Measurements from ENCODE around the gene HNMT. TPM values are rescaled to one million over a fixed set of nuclear protein-coding genes. Genes with fewer than 3 reads are reported as not detected.

The HNMT gene
- polyA plus RNA-seq, 1 donor (not counting 4 experiments of a cell fraction or from before 2014, with no cell fraction given): 7.4 TPM

GRCh38 chr2:137980459-137980858, 16.2 kb downstream of the HNMT start:
- Histone ChIP-seq H3K27me3 (ENCODE audit: control insufficient read depth, extremely low read depth, insufficient read depth, low read length) (no peaks in the 10 kb centered on the region), H2AFZ (ENCODE audit: control insufficient read depth, low read length) (no peak overlapping the region), H3K9me1 (ENCODE audit: control insufficient read depth, extremely low read depth, insufficient read depth, low read length) (no peaks in the 10 kb centered on the region), H3K79me2 (ENCODE audit: control insufficient read depth, insufficient read depth, low read length) (no peaks in the 10 kb centered on the region), H3K27ac (ENCODE audit: control insufficient read depth, insufficient read depth, low read length) (no peak overlapping the region), H3K9ac (ENCODE audit: control insufficient read depth, extremely low read depth, insufficient read depth, low read length) (no peak overlapping the region), H3K9me3 (ENCODE audit: control insufficient read depth, low read depth, low read length) (no peaks in the 10 kb centered on the region), H3K4me3 (ENCODE audit: control insufficient read depth in 2 of 3, extremely low read depth in 1 of 3, insufficient read depth in 2 of 3, low read depth in 1 of 3, low read length in 3 of 3) (no peak overlapping the region), H3K4me1 (ENCODE audit: control insufficient read depth, extremely low read depth, insufficient read depth, low read length) (peaks cover 10% of the 10 kb centered on the region), H3K4me2 (ENCODE audit: control insufficient read depth, extremely low read depth, insufficient read depth, low read depth, low read length) (no peak overlapping the region), H4K20me1 (ENCODE audit: control insufficient read depth, extremely low read depth, insufficient read depth, low read length) (no peaks in the 10 kb centered on the region), H3K36me3 (ENCODE audit: control insufficient read depth in 2 of 2, extremely low read depth in 1 of 2, insufficient read depth in 2 of 2, low read length in 2 of 2) (no peaks in the 10 kb centered on the region)
- DNase-seq (ENCODE audit: low read depth, low spot score) (no peak), FAIRE-seq (no peak)
- no peak for TF ChIP-seq EZH2 (IDR thresholded peaks at IDR 0.05; ENCODE audit: low read length)
- TF ChIP-seq, protein P1, sequence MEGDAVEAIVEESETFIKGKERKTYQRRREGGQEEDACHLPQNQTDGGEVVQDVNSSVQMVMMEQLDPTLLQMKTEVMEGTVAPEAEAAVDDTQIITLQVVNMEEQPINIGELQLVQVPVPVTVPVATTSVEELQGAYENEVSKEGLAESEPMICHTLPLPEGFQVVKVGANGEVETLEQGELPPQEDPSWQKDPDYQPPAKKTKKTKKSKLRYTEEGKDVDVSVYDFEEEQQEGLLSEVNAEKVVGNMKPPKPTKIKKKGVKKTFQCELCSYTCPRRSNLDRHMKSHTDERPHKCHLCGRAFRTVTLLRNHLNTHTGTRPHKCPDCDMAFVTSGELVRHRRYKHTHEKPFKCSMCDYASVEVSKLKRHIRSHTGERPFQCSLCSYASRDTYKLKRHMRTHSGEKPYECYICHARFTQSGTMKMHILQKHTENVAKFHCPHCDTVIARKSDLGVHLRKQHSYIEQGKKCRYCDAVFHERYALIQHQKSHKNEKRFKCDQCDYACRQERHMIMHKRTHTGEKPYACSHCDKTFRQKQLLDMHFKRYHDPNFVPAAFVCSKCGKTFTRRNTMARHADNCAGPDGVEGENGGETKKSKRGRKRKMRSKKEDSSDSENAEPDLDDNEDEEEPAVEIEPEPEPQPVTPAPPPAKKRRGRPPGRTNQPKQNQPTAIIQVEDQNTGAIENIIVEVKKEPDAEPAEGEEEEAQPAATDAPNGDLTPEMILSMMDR (optimal IDR thresholded peaks at IDR 0.05 in 1 of 3, IDR thresholded peaks at IDR 0.05 in 1 of 3, conservative IDR thresholded peaks at IDR 0.05 in 1 of 3; ENCODE audit: extremely low read depth in 1 of 3, insufficient read depth in 2 of 3, low read length in 3 of 3): no peak
- dilution Hi-C loops (cut with MboI; ENCODE audit: extremely low pct_ligation_motif_present, low sequenced_read_pairs): no loop called here

GRCh38 chr2:137981112-137981656, 16.9 kb downstream of the HNMT start:
- DNase-seq (ENCODE audit: low read depth, low spot score) (no peak), FAIRE-seq (no peak)
- Histone ChIP-seq H3K4me1 (ENCODE audit: control insufficient read depth, extremely low read depth, insufficient read depth, low read length) (peaks cover 6% of the 10 kb centered on the region), H3K9ac (ENCODE audit: control insufficient read depth, extremely low read depth, insufficient read depth, low read length) (no peak overlapping the region), H3K27ac (ENCODE audit: control insufficient read depth, insufficient read depth, low read length) (no peak overlapping the region), H2AFZ (ENCODE audit: control insufficient read depth, low read length) (no peak overlapping the region), H4K20me1 (ENCODE audit: control insufficient read depth, extremely low read depth, insufficient read depth, low read length) (no peaks in the 10 kb centered on the region), H3K4me3 (ENCODE audit: control insufficient read depth in 2 of 3, extremely low read depth in 1 of 3, insufficient read depth in 2 of 3, low read depth in 1 of 3, low read length in 3 of 3) (no peak overlapping the region), H3K9me3 (ENCODE audit: control insufficient read depth, low read depth, low read length) (no peaks in the 10 kb centered on the region), H3K4me2 (ENCODE audit: control insufficient read depth, extremely low read depth, insufficient read depth, low read depth, low read length) (no peak overlapping the region), H3K79me2 (ENCODE audit: control insufficient read depth, insufficient read depth, low read length) (no peaks in the 10 kb centered on the region), H3K36me3 (ENCODE audit: control insufficient read depth in 2 of 2, extremely low read depth in 1 of 2, insufficient read depth in 2 of 2, low read length in 2 of 2) (no peaks in the 10 kb centered on the region), H3K9me1 (ENCODE audit: control insufficient read depth, extremely low read depth, insufficient read depth, low read length) (no peaks in the 10 kb centered on the region), H3K27me3 (ENCODE audit: control insufficient read depth, extremely low read depth, insufficient read depth, low read length) (no peaks in the 10 kb centered on the region)
- TF ChIP-seq EZH2 (IDR thresholded peaks at IDR 0.05; ENCODE audit: low read length): no peak
- TF ChIP-seq, protein P1 (optimal IDR thresholded peaks at IDR 0.05 in 1 of 3, IDR thresholded peaks at IDR 0.05 in 1 of 3, conservative IDR thresholded peaks at IDR 0.05 in 1 of 3; ENCODE audit: extremely low read depth in 1 of 3, insufficient read depth in 2 of 3, low read length in 3 of 3): no peak
- dilution Hi-C loops (cut with MboI; ENCODE audit: extremely low pct_ligation_motif_present, low sequenced_read_pairs): no loop called here
